Adipose tissue (tissue), 3 donors: Measurements from ENCODE around the gene WDR1. TPM values are rescaled to one million over a fixed set of nuclear protein-coding genes. Genes with fewer than 3 reads are reported as not detected.

Source experiments
- polyA plus RNA-seq, 3 donors: library from polyadenylated mRNA; stranded (reverse); fragments of 200-250 nt; gene quantifications; one replicate each; pipeline ENCODE4 v1.2.3, GENCODE V29; 2013
- donor health status: healthy with polysubstance abuse.
- donor health status: Bipolar disorder and iron deficiency.
- donor health status: healthy.

WDR1 gene
- polyA plus RNA-seq, 3 donors: 52.1 to 153 (median 90.1) TPM

Other genes with a start within 250 kb of the WDR1 start
- 1 to 10 TPM; 2.0 to 6.5 (median 2.5) TPM for gene SLC2A9, start 95.3 kb downstream of the WDR1 start, polyA plus RNA-seq